GM12878 (cell line): ENCODE data around the gene SRP14. TPM values are rescaled to one million over a fixed set of nuclear protein-coding genes. Genes with fewer than 3 reads are reported as not detected.
A peak's percentile ranks its signal among the peaks of the same experiment; 100 is the strongest.

ENCODE experiments used
- ATAC-seq: fragments of 200-7000 bp; cut with Tn5 transposase; 3 replicates; pipeline ENCODE4 v1.9.1; 2020; ENCODE audit warnings: mild to moderate bottlenecking, moderate library complexity
- BruUV-seq: library from RNA; stranded (reverse); fragments of 400-500 nt; replicated peaks from 2 replicates; lab custom pipeline; 2021; lab: Mats Ljungman, UMichigan
- CTCF ChIA-PET: fragments of 300-600 bp; sonication (Branson Sonifier 250); formaldehyde crosslinking; extraction: SDS; loops from one replicate; lab custom pipeline; 2021; ENCODE audit warnings: inconsistent platforms; lab: Yijun Ruan, JAX
- POLR2A ChIA-PET: fragments of 350-600 bp; formaldehyde crosslinking; extraction: SDS; loops from one replicate; lab custom pipeline; 2021; ENCODE audit warnings: inconsistent platforms; lab: Charles Lee
- RAD21 ChIA-PET: fragments of 300-600 bp; sonication (Branson Sonifier 250); formaldehyde crosslinking; loops from one replicate; lab custom pipeline; 2023; ENCODE audit warnings: antibody characterized with exemption; ENCODE audit not compliant: unreplicated experiment; lab: Charles Lee
- SMC1A ChIA-PET: fragments of 300-600 bp; sonication (Branson Sonifier 250); formaldehyde crosslinking; loops from one replicate; lab custom pipeline; 2023; ENCODE audit not compliant: unreplicated experiment, uncharacterized antibody; lab: Charles Lee
- DNase-seq: peaks from one replicate; pipeline ENCODE4 v3.0.0-alpha.2; 2011; ENCODE audit warnings: low read depth, low spot score
- FAIRE-seq: peaks from 3 replicates; lab custom pipeline; 2011; peaks lifted over from hg19 to GRCh38; lab: Jason Lieb, UNC
- H2AFZ ChIP-seq: 2 replicates; pipeline ENCODE4 v1.6.0; 2011; ENCODE audit warnings: low read depth, low read length, control low read depth; ENCODE audit not compliant: control insufficient read depth
- H3K27ac ChIP-seq: 2 replicates; pipeline ENCODE4 v1.5.1; 2011; ENCODE audit warnings: control low read depth; ENCODE audit not compliant: control insufficient read depth, insufficient read depth
- H3K27me3 ChIP-seq, 2 experiments: replicated peaks in 1 of 2; 2 replicates each; pipeline versions ENCODE4 v1.6.0 to v1.6.1; 2011; ENCODE audit warnings: low read length in 1 of 2; ENCODE audit not compliant: control insufficient read depth in 2 of 2, insufficient read depth in 2 of 2
- H3K36me3 ChIP-seq, 2 experiments: 2 replicates each; pipeline ENCODE4 v1.5.1; 2011; ENCODE audit warnings: low read length in 1 of 2; ENCODE audit not compliant: control insufficient read depth in 2 of 2, insufficient read depth in 2 of 2
- H3K4me1 ChIP-seq: 2 replicates; pipeline ENCODE4 v1.6.1; 2011; ENCODE audit warnings: mild to moderate bottlenecking, low read length, moderate library complexity, mixed read lengths; ENCODE audit not compliant: control insufficient read depth, insufficient read depth
- H3K4me2 ChIP-seq: 2 replicates; pipeline ENCODE4 v1.6.0; 2011; ENCODE audit warnings: control low read depth; ENCODE audit not compliant: control insufficient read depth, insufficient read depth
- H3K4me3 ChIP-seq: fragments of 200-600 bp; sonication (generic); 2 replicates; pipeline ENCODE4 v1.5.1; 2016
- H3K79me2 ChIP-seq: 2 replicates; pipeline ENCODE4 v1.6.0; 2011; ENCODE audit warnings: low read length; ENCODE audit not compliant: control insufficient read depth, insufficient read depth
- H3K9ac ChIP-seq: 2 replicates; pipeline ENCODE4 v1.8.0; 2011; ENCODE audit warnings: low read length, control low read depth, mixed read lengths; ENCODE audit not compliant: control insufficient read depth, insufficient read depth
- H3K9me3 ChIP-seq: replicated peaks from 3 replicates; pipeline ENCODE4 v1.5.1; 2011; ENCODE audit warnings: mild to moderate bottlenecking, low read length; ENCODE audit not compliant: control insufficient read depth, insufficient read depth
- H4K20me1 ChIP-seq: 2 replicates; pipeline ENCODE4 v1.6.0; 2011; ENCODE audit not compliant: control insufficient read depth, insufficient read depth
- BHLHE40 ChIP-seq, 2 experiments: fragments of 450-650 bp in 1 of 2; IDR thresholded peaks; 2 replicates each; pipeline ENCODE4 v1.6.1; 2011 to 2017; ENCODE audit warnings: low read depth in 2 of 2, borderline replicate concordance in 1 of 2, improper control_type of control experiment in 1 of 2, low read length in 1 of 2, mild to moderate bottlenecking in 1 of 2
- CBFB ChIP-seq: IDR thresholded peaks from 2 replicates; pipeline ENCODE4 v1.6.1; 2016; ENCODE audit warnings: antibody characterized with exemption, low read depth
- DPF2 ChIP-seq: fragments of 450-650 bp; IDR thresholded peaks from 2 replicates; pipeline ENCODE4 v1.6.1; 2017; ENCODE audit warnings: mild to moderate bottlenecking
- EP300 ChIP-seq, 2 experiments: fragments of 150-350 bp in 1 of 2; IDR thresholded peaks; 2 replicates each; pipeline ENCODE4 v1.6.1; 2011 to 2012; ENCODE audit warnings: low read depth in 2 of 2, low read length in 2 of 2, borderline replicate concordance in 1 of 2, improper control_type of control experiment in 1 of 2, inconsistent platforms in 1 of 2; ENCODE audit not compliant: control insufficient read depth in 1 of 2
- GATAD2B ChIP-seq: fragments of 450-650 bp; conservative IDR thresholded peaks from 2 replicates; pipeline ENCODE4 v1.6.1; 2017; ENCODE audit warnings: low read depth, mild to moderate bottlenecking, moderate library complexity
- HCFC1 ChIP-seq: fragments of 150-350 bp; IDR thresholded peaks from 2 replicates; pipeline ENCODE4 v1.6.1; 2014; ENCODE audit warnings: low read length
- IRF4 ChIP-seq: IDR thresholded peaks from 2 replicates; pipeline ENCODE4 v1.6.1; 2011; ENCODE audit warnings: low read depth, low read length
- LARP7 ChIP-seq: fragments of 450-650 bp; IDR thresholded peaks from 2 replicates; pipeline ENCODE4 v1.6.1; 2017; ENCODE audit warnings: mild to moderate bottlenecking
- MEF2A ChIP-seq: IDR thresholded peaks from 2 replicates; pipeline ENCODE4 v1.6.1; 2011; ENCODE audit warnings: low read depth, mild to moderate bottlenecking, low read length, moderate library complexity; ENCODE audit not compliant: insufficient read depth
- MXI1 ChIP-seq: fragments of 150-350 bp; IDR thresholded peaks from 2 replicates; pipeline ENCODE4 v1.6.1; 2011; ENCODE audit warnings: low read depth, mild to moderate bottlenecking, inconsistent platforms, low read length, improper control_type of control experiment
- NFXL1 ChIP-seq: fragments of 450-650 bp; IDR thresholded peaks from 2 replicates; pipeline ENCODE4 v1.6.1; 2017; ENCODE audit warnings: antibody characterized with exemption, mild to moderate bottlenecking, borderline replicate concordance
- NR2C1 ChIP-seq: fragments of 450-650 bp; IDR thresholded peaks from 2 replicates; pipeline ENCODE4 v1.6.1; 2017; ENCODE audit warnings: antibody characterized with exemption, mild to moderate bottlenecking, moderate library complexity
- PAX5 ChIP-seq: IDR thresholded peaks from 2 replicates; pipeline ENCODE4 v1.6.1; 2011; ENCODE audit warnings: low read depth, low read length, borderline replicate concordance
- SMARCA5 ChIP-seq: fragments of 450-650 bp; IDR thresholded peaks from 2 replicates; pipeline ENCODE4 v1.6.1; 2017; ENCODE audit warnings: mild to moderate bottlenecking
- SREBF2 ChIP-seq: IDR thresholded peaks from 2 replicates; pipeline ENCODE4 v1.6.1; 2012; ENCODE audit warnings: mild to moderate bottlenecking, low read length
- TAF1 ChIP-seq: IDR thresholded peaks from 2 replicates; pipeline ENCODE4 v1.6.1; 2011; ENCODE audit warnings: mild to moderate bottlenecking, low read depth, low read length, borderline replicate concordance
- ZBTB4 ChIP-seq: fragments of 450-650 bp; formaldehyde crosslinking; IDR thresholded peaks from 2 replicates; pipeline ENCODE4 v1.4.0; 2022; ENCODE audit warnings: mild to moderate bottlenecking, moderate library complexity
- ZSCAN29 ChIP-seq: fragments of 450-650 bp; IDR thresholded peaks from 2 replicates; pipeline ENCODE4 v1.6.1; 2017; ENCODE audit warnings: mild to moderate bottlenecking, moderate library complexity
- WGBS: methylation state at CpG from one replicate; pipeline ENCODE4 v1.1.6; 2016; ENCODE audit warnings: low lambda C conversion rate; ENCODE audit not compliant: insufficient replicate concordance, insufficient coverage; ENCODE audit errors: missing lambda C conversion rate; 5-methylcytosine and 5-hydroxymethylcytosine counted together
- in situ Hi-C: fragments of 300-500 bp; cut with MboI; formaldehyde crosslinking; loops from 9 replicates; pipeline ENCODE4 v1.14.3; 2018; ENCODE audit warnings: mixed read lengths
- intact Hi-C: fragments of 100-400 bp; cut with micrococcal nuclease; formaldehyde crosslinking; loops from one replicate; pipeline ENCODE4 v1.14.2; 2022; ENCODE audit not compliant: unreplicated experiment
- polyA plus RNA-seq, 11 experiments: library from polyadenylated mRNA; depleted of rRNA in 4 of 11; unstranded in 6 of 11; stranded (reverse) in 5 of 11; fragments of >200 nt; fragmentation: Nextera tagmentation in 4 of 11; fragmentation: Illumina TruSeq in 1 of 11; extraction: Ambion mirVana in 4 of 11; extraction: Trizol in 1 of 11; gene quantifications; 1 replicate in 1 of 11; 2 replicates in 10 of 11; pipeline versions ENCODE4 v1.2.1 to v1.2.3, GENCODE V29; 2011 to 2016; ENCODE audit warnings: inconsistent platforms in 2 of 11, missing spikeins in 2 of 11, low read depth in 1 of 11
- total RNA-seq, 4 experiments: library from RNA; depleted of rRNA in 3 of 4; stranded (reverse); fragments of >200 nt in 3 of 4; fragmentation: Illumina TruSeq in 1 of 4; extraction: Trizol in 1 of 4; gene quantifications; 2 replicates each; pipeline versions ENCODE4 v1.2.1 to v1.2.3, GENCODE V29; 2013 to 2021

SRP14 gene
- total and polyA plus RNA-seq, 10 of the 15 experiments (the other 5 are each of a cell fraction or from before 2014, with no cell fraction given): 141 to 1,182 (median 493) TPM

- TF ChIP-seq NR2C1: no peak
- TF ChIP-seq LARP7: no peak
- TF ChIP-seq IRF4: no peak
- no peak for TF ChIP-seq MEF2A
- no peak for TF ChIP-seq ZSCAN29
Observed at GRCh38 chr15:40062816-40063562, 24.0 kb upstream of the SRP14 start (continued).

DNA sequence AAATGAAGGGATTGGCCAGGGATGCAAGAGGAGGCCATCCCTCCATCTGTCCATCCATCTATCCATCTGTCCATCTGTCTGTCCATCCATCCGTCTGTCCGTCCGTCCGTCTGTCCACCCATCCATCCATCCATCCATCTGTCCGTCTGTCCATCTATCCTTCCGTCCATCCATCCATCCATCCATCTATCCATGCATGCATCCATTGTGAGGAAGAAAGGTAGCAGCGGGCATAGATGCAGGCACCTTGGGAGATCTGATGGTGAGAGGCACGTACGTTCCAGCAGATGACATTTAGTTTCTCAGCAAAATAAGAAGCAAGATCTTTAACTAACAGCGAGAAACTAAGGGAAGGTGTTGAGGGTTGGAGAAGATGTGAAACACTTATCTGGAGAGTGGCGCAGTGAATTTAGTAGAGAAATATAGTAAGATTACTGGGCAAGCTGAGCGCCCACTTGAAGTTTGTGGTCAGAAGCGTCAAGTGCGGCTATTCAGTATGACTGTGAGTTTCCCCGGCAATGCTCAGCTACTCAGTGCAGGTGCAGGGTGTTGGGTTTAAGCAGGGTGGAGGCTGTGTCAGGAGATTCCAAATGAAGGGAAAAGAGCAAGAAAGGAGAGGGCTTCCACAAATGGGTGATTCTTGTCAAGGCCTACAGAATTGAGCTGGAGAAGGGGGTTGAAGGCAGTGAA, 22.4 kb upstream of the SRP14 start:
- FAIRE-seq: no peak
- peak; percentile 91 for TF ChIP-seq CBFB
- TF ChIP-seq HCFC1: no peak; the same call in 1 of the 2 replicates
- peak; percentile 91 for TF ChIP-seq DPF2
- no peak for TF ChIP-seq SREBF2
- no peak for TF ChIP-seq GATAD2B
- 0 out of 2 replicates have a peak, but pooled peaks have one; percentile 14 for TF ChIP-seq MXI1
- peak; percentile 73; the same call in 1 of the 2 replicates for TF ChIP-seq PAX5
- peak; percentile 70 to 71; a peak in 3 of 4 replicates for TF ChIP-seq EP300 (IDR thresholded peaks at IDR 0.05; ENCODE audit: borderline replicate concordance in 1 of 2, control insufficient read depth in 1 of 2, low read depth in 2 of 2, low read length in 2 of 2)
- no peak for TF ChIP-seq ZBTB4
- TF ChIP-seq NR2C1: no peak
- no peak for TF ChIP-seq NFXL1
- TF ChIP-seq BHLHE40 (IDR thresholded peaks at IDR 0.05; ENCODE audit: borderline replicate concordance in 1 of 2, low read depth in 2 of 2, low read length in 1 of 2): peak; percentile 59 to 68; a peak in 3 of 4 replicates
- TF ChIP-seq TAF1: no peak
- TF ChIP-seq SMARCA5: 0 out of 2 replicates have a peak, but pooled peaks have one; percentile 39

More for the DNA sequence above, 22.4 kb upstream of the SRP14 start:
- Histone ChIP-seq H4K20me1 (no peaks in the 10 kb centered on the region), H3K9ac (no peak overlapping the region), H3K27me3 (no peaks in the 10 kb centered on the region), H3K4me3 (no peak overlapping the region), H3K27ac (0 out of 2 replicates have a peak overlapping the region, but pooled peaks have one; percentile 9), H3K4me1 (peaks cover 77% of the 10 kb centered on the region), H2AFZ (no peak overlapping the region; the same call in 1 of the 2 replicates), H3K9me3 (no peaks in the 10 kb centered on the region), H3K36me3 (no peaks in the 10 kb centered on the region; a peak in 1 of 4 replicates), H3K79me2 (no peaks in the 10 kb centered on the region), H3K4me2 (peak overlapping the region; percentile 72)
- CTCF ChIA-PET: interaction anchor here (1.1 to 23.9 kb wide), 9 partner anchors 8 to 156 kb away, joined by 3 to 578 read pairs (median 7); partner anchors contain the start of gene BMF
- intact Hi-C loops: no loop called here
- RAD21 ChIA-PET: interaction anchor here (1.2 to 21.0 kb wide), 5 partner anchors 9 to 138 kb away, joined by 3 to 509 read pairs (median 6); partner anchors contain the start of gene BMF
- no TSS peak for BruUV-seq
- in situ Hi-C loops: no loop called here
- DNase-seq: peak; percentile 73
- SMC1A ChIA-PET: interaction anchor here (1.2 to 43.9 kb wide), 6 partner anchors 8 to 94 kb away, joined by 3 to 981 read pairs (median 19); partner anchors contain the start of gene BMF
- 36% methylated on average over 15 of the region's 15 CpGs for WGBS
- peak; percentile 81 for ATAC-seq
- POLR2A ChIA-PET: interaction anchor here (0.7 to 12.9 kb wide), 6 partner anchors 11 to 46 kb away, joined by 3 to 208 read pairs (median 5); no protein-coding TSS in a partner anchor
